OCI-LY3 (cell line): ENCODE data around the gene SPON1.

Experiments used
- H2AFZ ChIP-seq: fragments of 200-600, 300-600 bp; shearing (Covaris generic); 2 replicates; pipeline ENCODE4 v1.6.0; 2014; ENCODE audit warnings: antibody characterized with exemption, low read depth, low read length
- H3K27ac ChIP-seq: fragments of 200-600, 300-600 bp; sonication (generic); 2 replicates; pipeline ENCODE4 v1.5.1; 2014; ENCODE audit warnings: mild to moderate bottlenecking, low read length, moderate library complexity, mixed read lengths
- H3K27me3 ChIP-seq: fragments of 200-600, 300-600 bp; sonication (generic); 2 replicates; pipeline ENCODE4 v1.6.1; 2014; ENCODE audit warnings: low read depth, low read length, mixed read lengths
- H3K36me3 ChIP-seq: fragments of 200-600, 300-600 bp; sonication (generic); replicated peaks from 2 replicates; pipeline ENCODE3; 2014; ENCODE audit warnings: low read depth, low read length, mixed read lengths
- H3K4me1 ChIP-seq: fragments of 300-600, 200-600 bp; sonication (generic); 2 replicates; pipeline ENCODE4 v1.6.1; 2014; ENCODE audit warnings: low read length, mixed read lengths
- H3K4me2 ChIP-seq: fragments of 200-600, 300-600 bp; sonication (generic); 2 replicates; pipeline ENCODE4 v1.6.1; 2014; ENCODE audit warnings: low read length, mixed read lengths
- H3K4me3 ChIP-seq: fragments of 300-600, 200-600 bp; sonication (generic); 2 replicates; pipeline ENCODE4 v1.5.1; 2014; ENCODE audit warnings: antibody characterized with exemption, mild to moderate bottlenecking, low read length, moderate library complexity
- H3K79me2 ChIP-seq: fragments of 300-600, 200-600 bp; shearing (Covaris generic); 2 replicates; pipeline ENCODE4 v1.6.1; 2014; ENCODE audit warnings: mild to moderate bottlenecking, low read length, mixed read lengths
- H3K9ac ChIP-seq: fragments of 300-600, 200-600 bp; shearing (Covaris generic); 2 replicates; pipeline ENCODE4 v1.6.0; 2014; ENCODE audit warnings: mild to moderate bottlenecking, low read length, moderate library complexity
- H3K9me3 ChIP-seq: fragments of 200-600, 300-600 bp; shearing (Covaris generic); 2 replicates; pipeline ENCODE4 v1.6.1; 2014; ENCODE audit warnings: low read length, mixed read lengths; ENCODE audit not compliant: insufficient read depth
- H4K20me1 ChIP-seq: fragments of 200-600, 300-600 bp; sonication (generic); 2 replicates; pipeline ENCODE4 v1.6.1; 2016; ENCODE audit warnings: low read length, mixed read lengths; ENCODE audit not compliant: insufficient read depth
- EZH2phosphoT487 ChIP-seq: fragments of 200-600 bp; shearing (Covaris generic); IDR thresholded peaks from 2 replicates; pipeline ENCODE4 v1.6.1; 2018; ENCODE audit warnings: antibody characterized with exemption, mixed run types, low read depth
- TF ChIP-seq, protein P1 (sequence below): fragments of 200-600, 300-600 bp; sonication (generic); IDR thresholded peaks from 2 replicates; pipeline ENCODE4 v1.5.1; 2014; ENCODE audit warnings: antibody characterized with exemption, low read length, low read depth

The SPON1 gene

DNA sequence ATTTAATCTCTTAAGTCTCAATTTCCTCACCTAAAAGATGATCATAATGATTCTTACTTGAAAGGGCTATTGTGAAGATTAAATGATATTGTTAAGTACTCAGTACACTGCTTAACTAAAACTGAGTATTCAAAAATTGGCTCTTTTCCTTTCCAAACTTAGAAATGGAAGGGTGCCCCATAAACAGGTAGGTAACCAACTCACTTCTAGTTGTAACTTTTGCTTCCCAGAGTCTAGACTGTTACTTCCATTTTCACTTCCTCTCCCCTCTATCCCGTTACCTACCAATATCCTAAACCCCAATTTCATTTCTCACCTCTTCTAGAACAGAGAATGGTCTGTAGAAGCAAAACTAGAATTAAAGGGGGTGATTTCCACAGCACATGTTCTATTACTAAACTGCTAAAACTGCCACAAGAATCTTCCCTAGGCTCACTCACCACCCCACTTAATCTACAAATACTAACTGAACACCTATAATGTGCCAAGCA is 346.4 kb downstream of the SPON1 start:
- H3K27ac ChIP-seq, result peak overlapping the region; percentile 86
- peak overlapping the region; percentile 58 for H3K9ac ChIP-seq
- peak overlapping the region; percentile 81 for H3K4me2 ChIP-seq
- no peaks in the 10 kb centered on the region for H3K27me3 ChIP-seq
- peaks cover 77% of the 10 kb centered on the region for H3K4me1 ChIP-seq
- 0 out of 2 replicates have a peak, but pooled peaks cover 2% of the 10 kb centered on the region for H4K20me1 ChIP-seq
- peak overlapping the region; percentile 63 for H3K4me3 ChIP-seq
- no peak overlapping the region for H2AFZ ChIP-seq
- no peaks in the 10 kb centered on the region for H3K9me3 ChIP-seq
- TF ChIP-seq, protein P1, sequence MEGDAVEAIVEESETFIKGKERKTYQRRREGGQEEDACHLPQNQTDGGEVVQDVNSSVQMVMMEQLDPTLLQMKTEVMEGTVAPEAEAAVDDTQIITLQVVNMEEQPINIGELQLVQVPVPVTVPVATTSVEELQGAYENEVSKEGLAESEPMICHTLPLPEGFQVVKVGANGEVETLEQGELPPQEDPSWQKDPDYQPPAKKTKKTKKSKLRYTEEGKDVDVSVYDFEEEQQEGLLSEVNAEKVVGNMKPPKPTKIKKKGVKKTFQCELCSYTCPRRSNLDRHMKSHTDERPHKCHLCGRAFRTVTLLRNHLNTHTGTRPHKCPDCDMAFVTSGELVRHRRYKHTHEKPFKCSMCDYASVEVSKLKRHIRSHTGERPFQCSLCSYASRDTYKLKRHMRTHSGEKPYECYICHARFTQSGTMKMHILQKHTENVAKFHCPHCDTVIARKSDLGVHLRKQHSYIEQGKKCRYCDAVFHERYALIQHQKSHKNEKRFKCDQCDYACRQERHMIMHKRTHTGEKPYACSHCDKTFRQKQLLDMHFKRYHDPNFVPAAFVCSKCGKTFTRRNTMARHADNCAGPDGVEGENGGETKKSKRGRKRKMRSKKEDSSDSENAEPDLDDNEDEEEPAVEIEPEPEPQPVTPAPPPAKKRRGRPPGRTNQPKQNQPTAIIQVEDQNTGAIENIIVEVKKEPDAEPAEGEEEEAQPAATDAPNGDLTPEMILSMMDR, result no peak
- TF ChIP-seq EZH2phosphoT487, result no peak
- H3K36me3 ChIP-seq, result no peaks in the 10 kb centered on the region
- peaks cover 88% of the 10 kb centered on the region for H3K79me2 ChIP-seq

DNA sequence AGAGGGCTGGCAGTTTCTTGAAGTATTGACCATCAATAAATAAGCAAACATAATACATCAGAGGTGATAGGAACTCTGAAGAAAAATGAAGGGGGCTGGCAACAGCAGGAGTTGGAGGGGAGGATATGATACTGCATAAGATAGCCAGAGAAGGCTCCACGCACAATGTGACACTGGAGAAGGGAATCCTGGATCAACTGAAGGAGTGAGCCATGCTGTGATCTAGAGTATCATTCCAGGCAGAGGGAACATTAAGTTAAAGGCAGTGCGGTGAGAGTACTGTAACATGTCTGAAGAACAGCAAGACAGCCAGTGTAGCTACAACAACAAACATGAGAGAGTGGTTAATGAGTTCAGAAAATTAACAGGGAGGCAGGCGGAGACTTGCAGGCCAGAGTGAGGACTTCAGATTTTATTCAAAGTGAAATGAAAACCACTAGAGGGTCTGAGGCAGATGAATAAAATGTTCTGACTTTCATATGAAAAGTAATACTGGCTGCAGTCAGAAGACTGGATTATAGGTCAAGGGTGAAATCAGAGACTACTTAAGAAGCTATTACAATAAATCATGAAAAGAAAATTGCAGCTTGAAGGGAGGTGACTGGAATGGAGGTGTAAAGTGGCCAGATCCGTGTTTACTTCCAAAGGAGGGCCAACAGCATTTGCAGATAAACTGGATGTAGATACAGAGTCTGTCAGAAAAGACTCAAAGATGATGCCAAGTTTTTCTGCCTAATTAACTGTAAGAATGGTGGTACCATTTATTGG is 347.1 kb downstream of the SPON1 start:
- Histone ChIP-seq H3K9ac (peak overlapping the region; percentile 58), H3K4me3 (peak overlapping the region; percentile 63), H3K36me3 (no peaks in the 10 kb centered on the region), H3K79me2 (peaks cover 84% of the 10 kb centered on the region), H3K4me1 (peaks cover 83% of the 10 kb centered on the region), H3K4me2 (peak overlapping the region; percentile 81), H3K9me3 (no peaks in the 10 kb centered on the region), H2AFZ (no peak overlapping the region), H3K27ac (peak overlapping the region; percentile 86), H3K27me3 (no peaks in the 10 kb centered on the region), H4K20me1 (no peaks in the 10 kb centered on the region)
- TF ChIP-seq EZH2phosphoT487, result no peak
- TF ChIP-seq, protein P1, result no peak

DNA sequence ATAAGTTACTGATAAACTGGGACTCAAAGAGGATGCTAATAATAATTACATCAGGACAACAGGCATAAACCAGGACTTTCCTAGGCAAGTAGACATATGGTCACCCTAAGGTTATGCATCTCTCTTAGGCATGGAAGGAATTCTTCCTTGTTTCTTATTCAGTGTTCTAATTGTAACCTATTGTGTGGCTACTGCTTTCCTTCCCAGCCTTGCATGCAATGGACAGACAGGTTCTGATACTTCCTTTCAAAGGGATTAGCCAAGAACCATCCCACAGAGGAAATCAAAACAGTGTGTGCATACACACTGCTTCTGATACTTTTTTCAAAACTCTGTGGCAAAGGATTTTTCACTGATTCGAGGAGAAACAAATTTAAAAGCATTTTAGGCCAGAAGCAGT is 348.2 kb downstream of the SPON1 start:
- Histone ChIP-seq H3K4me1 (peaks cover 93% of the 10 kb centered on the region), H3K4me3 (peak overlapping the region; percentile 63; the same call in 1 of the 2 replicates), H3K9ac (peak overlapping the region; percentile 58), H2AFZ (no peak overlapping the region), H3K4me2 (peak overlapping the region; percentile 81), H3K27ac (peak overlapping the region; percentile 86), H3K9me3 (no peaks in the 10 kb centered on the region), H3K27me3 (no peaks in the 10 kb centered on the region), H4K20me1 (no peaks in the 10 kb centered on the region), H3K36me3 (no peaks in the 10 kb centered on the region), H3K79me2 (peaks cover 88% of the 10 kb centered on the region)
- TF ChIP-seq, protein P1, result no peak
- TF ChIP-seq EZH2phosphoT487, result no peak

DNA sequence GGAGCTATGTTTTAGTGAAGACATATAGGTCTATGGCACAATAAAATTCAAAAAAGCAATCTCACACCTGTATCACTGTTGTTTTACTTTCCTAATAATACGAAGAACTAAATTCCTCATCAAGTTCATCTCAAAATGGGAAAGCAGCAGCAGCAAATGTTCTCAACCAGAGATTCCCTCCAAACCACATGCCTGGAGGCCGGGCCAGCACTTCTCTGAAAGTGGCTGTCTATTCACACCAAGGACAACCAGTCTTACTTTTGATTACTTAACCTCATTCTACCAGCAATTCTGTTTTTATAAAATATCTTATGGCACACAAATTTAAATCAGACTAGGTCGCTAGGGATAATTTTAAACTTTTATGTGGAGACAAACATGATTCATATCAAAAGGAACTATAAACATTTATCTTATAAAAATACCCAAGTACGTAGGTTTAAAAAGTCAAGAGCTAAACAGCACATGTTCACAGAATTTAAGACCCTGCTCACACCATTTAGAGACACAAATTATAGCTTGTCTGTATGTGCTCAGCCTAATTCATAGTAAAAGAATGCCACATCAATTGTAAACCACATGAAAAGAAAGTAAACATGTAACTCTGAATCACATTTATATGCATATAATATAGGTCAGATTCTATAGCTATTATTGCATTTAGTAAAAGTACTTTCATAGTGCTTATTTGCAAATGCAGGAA is 350.4 kb downstream of the SPON1 start:
- Histone ChIP-seq H3K27me3 (no peaks in the 10 kb centered on the region), H3K4me2 (peak overlapping the region; percentile 81), H4K20me1 (no peaks in the 10 kb centered on the region), H3K4me1 (peaks cover 87% of the 10 kb centered on the region), H3K79me2 (peaks cover 87% of the 10 kb centered on the region), H3K4me3 (peak overlapping the region; percentile 13; the same call in 1 of the 2 replicates), H3K9ac (peak overlapping the region; percentile 38; the same call in 1 of the 2 replicates), H3K9me3 (no peaks in the 10 kb centered on the region), H3K27ac (peak overlapping the region; percentile 86), H2AFZ (no peak overlapping the region), H3K36me3 (no peaks in the 10 kb centered on the region)
- TF ChIP-seq, protein P1, result no peak
- TF ChIP-seq EZH2phosphoT487, result no peak
